ENCODE results near the gene TMEM245. TPM values are rescaled to one million over a fixed set of nuclear protein-coding genes. Genes with fewer than 3 reads are reported as not detected.

The TMEM245 gene
- total RNA-seq, 1 experiment from 2014 or later: 23.7 TPM

- Histone ChIP-seq H3K27ac (ENCODE audit: low read length) (no peak overlapping the region), H3K79me2 (ENCODE audit: low read length) (no peaks in the 10 kb centered on the region), H3K9me3 (ENCODE audit: low read length) (no peaks in the 10 kb centered on the region), H3K4me2 (ENCODE audit: low read length) (no peak overlapping the region), H3K4me1 (ENCODE audit: insufficient read depth, low read length) (no peaks in the 10 kb centered on the region), H3K4me3 (ENCODE audit: low read length) (no peak overlapping the region), H4K20me1 (ENCODE audit: low read length) (no peaks in the 10 kb centered on the region), H3K9ac (ENCODE audit: low read length) (no peak overlapping the region), H2AFZ (ENCODE audit: low read length) (no peak overlapping the region), H3F3A (ENCODE audit: low read length, unreplicated experiment) (no peaks in the 10 kb centered on the region), H3K27me3 (ENCODE audit: low read length) (no peaks in the 10 kb centered on the region), H3K9me2 (replicated peaks; ENCODE audit: low read length) (no peaks in the 10 kb centered on the region), H3K36me3 (ENCODE audit: low read depth, low read length) (no peaks in the 10 kb centered on the region)
- ChIA-PET CTCF (no interaction called here), POLR2A (ENCODE audit: unreplicated experiment) (no interaction called here)
- no peak for ATAC-seq
- TF ChIP-seq EZH2 (IDR thresholded peaks at IDR 0.05; ENCODE audit: low read length, unreplicated experiment): no peak
- TF ChIP-seq EZH2phosphoT487 (IDR thresholded peaks at IDR 0.05; ENCODE audit: borderline replicate concordance, low read length): no peak
- no peak for TF ChIP-seq CTCF (conservative IDR thresholded peaks at IDR 0.05; ENCODE audit: low read depth, low read length)
- intact Hi-C loops (cut with micrococcal nuclease): no loop called here
- no peak for DNase-seq
- no TSS peak for BruUV-seq (replicated peaks)
These were observed 41.7 kb upstream of the TMEM245 start for GRCh38 chr9:109161471-109161870.

- Histone ChIP-seq H3F3A (ENCODE audit: low read length, unreplicated experiment) (no peaks in the 10 kb centered on the region), H3K4me2 (ENCODE audit: low read length) (no peak overlapping the region), H2AFZ (ENCODE audit: low read length) (no peak overlapping the region), H3K27me3 (ENCODE audit: low read length) (no peaks in the 10 kb centered on the region), H3K9me3 (ENCODE audit: low read length) (no peaks in the 10 kb centered on the region), H4K20me1 (ENCODE audit: low read length) (no peaks in the 10 kb centered on the region), H3K4me1 (ENCODE audit: insufficient read depth, low read length) (no peaks in the 10 kb centered on the region), H3K79me2 (ENCODE audit: low read length) (no peaks in the 10 kb centered on the region), H3K9ac (ENCODE audit: low read length) (no peak overlapping the region), H3K9me2 (replicated peaks; ENCODE audit: low read length) (no peaks in the 10 kb centered on the region), H3K36me3 (ENCODE audit: low read depth, low read length) (no peaks in the 10 kb centered on the region), H3K4me3 (ENCODE audit: low read length) (no peak overlapping the region), H3K27ac (ENCODE audit: low read length) (no peak overlapping the region)
- no peak for ATAC-seq
- intact Hi-C loops (cut with micrococcal nuclease): no loop called here
- no peak for DNase-seq
- CTCF ChIA-PET: no interaction called here
- TF ChIP-seq CTCF (conservative IDR thresholded peaks at IDR 0.05; ENCODE audit: low read depth, low read length): no peak
- TF ChIP-seq EZH2 (IDR thresholded peaks at IDR 0.05; ENCODE audit: low read length, unreplicated experiment): no peak
- no peak for TF ChIP-seq EZH2phosphoT487 (IDR thresholded peaks at IDR 0.05; ENCODE audit: borderline replicate concordance, low read length)
- POLR2A ChIA-PET (ENCODE audit: unreplicated experiment): no interaction called here
- BruUV-seq (replicated peaks): no TSS peak
These were observed 39.8 kb upstream of the TMEM245 start for GRCh38 chr9:109159583-109159982.

DNA sequence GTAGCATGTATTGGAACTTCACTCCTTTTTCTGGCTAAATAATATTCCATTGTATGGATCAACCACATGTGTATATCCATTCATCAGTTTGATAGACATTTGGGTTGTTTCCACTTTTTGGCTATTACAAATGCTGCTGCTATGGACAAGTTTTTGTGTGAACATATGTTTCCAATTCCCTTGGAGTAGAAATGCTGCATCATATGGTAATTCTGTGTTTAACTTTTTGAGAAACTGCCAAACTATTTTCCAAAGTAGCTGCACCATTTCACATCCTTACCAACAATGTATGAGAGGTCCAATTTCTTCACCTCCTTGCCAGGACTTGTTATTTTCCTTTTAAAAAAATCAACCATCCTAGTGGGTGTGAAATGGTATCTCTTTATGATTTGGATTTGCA is 38.9 kb upstream of the TMEM245 start:
- Histone ChIP-seq H3K4me1 (ENCODE audit: insufficient read depth, low read length) (no peaks in the 10 kb centered on the region), H3K27ac (ENCODE audit: low read length) (no peak overlapping the region), H3K4me3 (ENCODE audit: low read length) (no peak overlapping the region), H3K4me2 (ENCODE audit: low read length) (no peak overlapping the region), H3K36me3 (ENCODE audit: low read depth, low read length) (no peaks in the 10 kb centered on the region), H3K27me3 (ENCODE audit: low read length) (no peaks in the 10 kb centered on the region), H3K79me2 (ENCODE audit: low read length) (no peaks in the 10 kb centered on the region), H3K9ac (ENCODE audit: low read length) (no peak overlapping the region), H4K20me1 (ENCODE audit: low read length) (no peaks in the 10 kb centered on the region), H3F3A (ENCODE audit: low read length, unreplicated experiment) (no peaks in the 10 kb centered on the region), H3K9me2 (replicated peaks; ENCODE audit: low read length) (no peaks in the 10 kb centered on the region), H2AFZ (ENCODE audit: low read length) (no peak overlapping the region), H3K9me3 (ENCODE audit: low read length) (no peaks in the 10 kb centered on the region)
- ChIA-PET POLR2A (ENCODE audit: unreplicated experiment) (no interaction called here), CTCF (no interaction called here)
- no peak for ATAC-seq
- DNase-seq: no peak
- intact Hi-C loops (cut with micrococcal nuclease): no loop called here
- BruUV-seq (replicated peaks): no TSS peak
- no peak for TF ChIP-seq EZH2phosphoT487 (IDR thresholded peaks at IDR 0.05; ENCODE audit: borderline replicate concordance, low read length)
- no peak for TF ChIP-seq EZH2 (IDR thresholded peaks at IDR 0.05; ENCODE audit: low read length, unreplicated experiment)
- no peak for TF ChIP-seq CTCF (conservative IDR thresholded peaks at IDR 0.05; ENCODE audit: low read depth, low read length)

Data from PC-3 (cell line).